GM18519 (cell line): ENCODE results near the gene TMEM88.
A peak's percentile ranks its signal among the peaks of the same experiment; 100 is the strongest.

Experiments
- ATAC-seq: cut with Tn5 transposase; IDR thresholded peaks from one replicate; pipeline ENCODE4 v1.9.1; 2021; ENCODE audit warnings: mild to moderate bottlenecking, moderate library complexity; ENCODE audit not compliant: unreplicated experiment, low FRiP score

TMEM88 gene

GRCh38 chr17:7843257-7843535 lies 11.7 kb upstream of the TMEM88 start:
- ATAC-seq = no peak

DNA sequence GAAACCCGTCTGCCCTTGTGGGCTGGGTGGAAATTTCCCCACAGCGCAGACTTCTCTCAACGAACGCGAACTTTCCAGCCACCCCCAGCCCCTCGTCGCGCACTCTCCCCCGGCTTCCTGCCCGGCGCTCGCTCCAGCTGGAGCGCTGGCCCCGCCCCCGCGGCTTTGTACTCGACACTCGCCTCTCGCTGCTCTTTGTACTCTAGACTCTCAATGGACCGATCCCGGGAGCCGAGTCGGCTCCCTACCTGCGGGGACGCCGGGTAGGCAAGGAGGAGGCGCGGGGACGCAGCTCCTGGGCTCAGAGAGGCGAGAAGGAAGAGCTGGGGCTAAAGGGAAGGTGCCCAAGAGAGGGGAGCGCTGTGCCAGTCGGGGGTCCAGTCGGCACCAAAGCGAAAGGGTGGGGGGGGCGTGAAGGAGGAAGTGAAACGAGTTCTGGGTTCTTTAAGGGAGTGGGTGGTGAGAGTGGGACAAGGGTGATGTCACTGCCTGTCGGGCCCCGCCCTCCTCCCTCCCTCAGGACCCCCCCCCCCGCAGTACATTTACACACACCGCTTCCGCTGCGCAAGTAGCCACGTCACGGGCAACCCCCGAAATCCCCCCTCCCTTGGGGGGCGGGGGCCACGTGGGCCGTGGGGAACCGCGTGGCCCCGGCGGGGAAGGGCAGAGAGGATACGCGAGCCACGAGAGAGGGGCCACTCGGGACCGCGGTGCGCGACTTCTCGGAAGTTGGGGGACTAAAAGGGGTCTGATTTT lies 11.2 kb upstream of the TMEM88 start:
- ATAC-seq = no peak

GRCh38 chr17:7844292-7845154 lies 10.3 kb upstream of the TMEM88 start:
- ATAC-seq = peak; percentile 43

- ATAC-seq = no peak
Measured at GRCh38 chr17:7845359-7846062, 9.4 kb upstream of the TMEM88 start.

GRCh38 chr17:7846063-7846735 lies 8.7 kb upstream of the TMEM88 start:
- ATAC-seq = no peak

GRCh38 chr17:7846765-7847661 lies 7.9 kb upstream of the TMEM88 start:
- no peak for ATAC-seq

- ATAC-seq = no peak
Measured at GRCh38 chr17:7848131-7848579, 6.7 kb upstream of the TMEM88 start.

GRCh38 chr17:7848739-7849129 lies 6.1 kb upstream of the TMEM88 start:
- ATAC-seq = no peak

- ATAC-seq = no peak
Measured at GRCh38 chr17:7849130-7849750, 5.6 kb upstream of the TMEM88 start.

GRCh38 chr17:7849751-7850504 lies 4.9 kb upstream of the TMEM88 start:
- ATAC-seq = no peak

DNA sequence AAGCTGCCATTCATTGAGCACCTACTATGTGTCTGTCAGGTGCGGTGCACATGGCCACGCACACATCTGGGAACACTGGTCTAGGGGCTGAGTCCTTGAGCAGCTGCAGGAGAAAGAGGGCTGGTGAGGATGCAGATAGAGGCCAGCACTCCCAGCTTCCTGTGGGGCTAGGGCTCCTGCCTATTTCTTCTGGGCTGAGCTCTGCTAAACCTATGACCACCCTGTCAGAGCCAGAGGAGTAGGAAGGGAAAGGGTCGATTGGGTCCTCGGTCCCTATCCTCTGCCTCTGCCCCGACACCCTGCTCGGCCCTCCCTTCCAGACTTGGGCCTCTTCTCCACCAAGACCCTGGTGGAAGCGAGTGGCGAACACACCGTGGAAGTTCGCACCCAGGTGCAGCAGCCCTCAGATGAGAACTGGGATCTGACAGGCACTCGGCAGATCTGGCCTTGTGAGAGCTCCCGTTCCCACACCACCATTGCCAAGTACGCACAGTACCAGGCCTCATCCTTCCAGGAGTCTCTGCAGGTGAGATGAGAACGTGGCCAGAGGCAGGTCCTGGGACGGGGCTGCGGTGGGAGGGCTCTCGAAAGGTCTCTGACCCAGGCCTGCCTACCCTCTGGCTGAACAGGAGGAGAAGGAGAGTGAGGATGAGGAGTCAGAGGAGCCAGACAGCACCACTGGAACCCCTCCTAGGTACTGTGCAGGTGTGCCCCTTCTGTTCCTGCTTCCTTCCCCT lies 4.0 kb upstream of the TMEM88 start:
- no peak for ATAC-seq

- ATAC-seq = peak; percentile 38
Measured at GRCh38 chr17:7851438-7852261, 3.2 kb upstream of the TMEM88 start.

DNA sequence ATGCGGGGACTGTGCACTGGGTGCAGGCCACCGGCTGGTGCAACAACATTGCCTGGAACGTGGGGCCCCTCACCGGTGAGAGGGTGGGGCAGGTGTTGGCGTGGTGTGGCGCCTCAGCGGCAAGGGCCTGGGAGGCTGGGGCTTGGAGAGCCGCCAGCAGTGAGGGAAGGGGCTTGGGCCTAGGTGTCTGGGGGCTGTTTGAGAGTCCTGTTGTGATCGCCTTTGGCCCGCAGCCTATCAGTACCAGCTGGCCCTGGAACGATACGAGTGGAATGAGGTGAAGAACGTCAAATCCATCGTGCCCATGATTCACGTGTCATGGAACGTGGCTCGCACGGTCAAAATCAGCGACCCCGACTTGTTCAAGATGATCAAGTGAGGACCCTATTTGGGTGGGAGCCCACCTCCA lies 2.6 kb upstream of the TMEM88 start:
- no peak for ATAC-seq

DNA sequence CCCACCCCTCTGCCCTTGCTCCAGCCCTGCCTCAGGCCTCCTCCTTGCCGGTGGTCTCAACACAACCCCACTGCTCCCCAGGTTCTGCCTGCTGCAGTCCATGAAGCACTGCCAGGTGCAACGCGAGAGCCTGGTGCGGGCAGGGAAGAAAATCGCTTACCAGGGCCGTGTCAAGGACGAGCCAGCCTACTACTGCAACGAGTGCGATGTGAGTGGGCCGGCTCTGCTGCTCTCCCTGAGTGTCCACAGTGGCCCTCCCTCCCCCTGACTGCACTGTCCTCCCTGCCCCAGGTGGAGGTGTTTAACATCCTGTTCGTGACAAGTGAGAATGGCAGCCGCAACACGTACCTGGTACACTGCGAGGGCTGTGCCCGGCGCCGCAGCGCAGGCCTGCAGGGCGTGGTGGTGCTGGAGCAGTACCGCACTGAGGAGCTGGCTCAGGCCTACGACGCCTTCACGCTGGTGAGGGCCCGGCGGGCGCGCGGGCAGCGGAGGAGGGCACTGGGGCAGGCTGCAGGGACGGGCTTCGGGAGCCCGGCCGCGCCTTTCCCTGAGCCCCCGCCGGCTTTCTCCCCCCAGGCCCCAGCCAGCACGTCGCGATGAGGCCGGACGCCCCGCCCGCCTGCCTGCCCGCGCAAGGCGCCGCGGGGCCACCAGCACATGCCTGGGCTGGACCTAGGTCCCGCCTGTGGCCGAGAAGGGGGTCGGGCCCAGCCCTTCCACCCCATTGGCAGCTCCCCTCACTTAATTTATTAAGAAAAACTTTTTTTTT lies 1.8 kb upstream of the TMEM88 start:
- ATAC-seq = no peak

DNA sequence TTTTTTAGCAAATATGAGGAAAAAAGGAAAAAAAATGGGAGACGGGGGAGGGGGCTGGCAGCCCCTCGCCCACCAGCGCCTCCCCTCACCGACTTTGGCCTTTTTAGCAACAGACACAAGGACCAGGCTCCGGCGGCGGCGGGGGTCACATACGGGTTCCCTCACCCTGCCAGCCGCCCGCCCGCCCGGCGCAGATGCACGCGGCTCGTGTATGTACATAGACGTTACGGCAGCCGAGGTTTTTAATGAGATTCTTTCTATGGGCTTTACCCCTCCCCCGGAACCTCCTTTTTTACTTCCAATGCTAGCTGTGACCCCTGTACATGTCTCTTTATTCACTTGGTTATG lies 1.2 kb upstream of the TMEM88 start:
- no peak for ATAC-seq

DNA sequence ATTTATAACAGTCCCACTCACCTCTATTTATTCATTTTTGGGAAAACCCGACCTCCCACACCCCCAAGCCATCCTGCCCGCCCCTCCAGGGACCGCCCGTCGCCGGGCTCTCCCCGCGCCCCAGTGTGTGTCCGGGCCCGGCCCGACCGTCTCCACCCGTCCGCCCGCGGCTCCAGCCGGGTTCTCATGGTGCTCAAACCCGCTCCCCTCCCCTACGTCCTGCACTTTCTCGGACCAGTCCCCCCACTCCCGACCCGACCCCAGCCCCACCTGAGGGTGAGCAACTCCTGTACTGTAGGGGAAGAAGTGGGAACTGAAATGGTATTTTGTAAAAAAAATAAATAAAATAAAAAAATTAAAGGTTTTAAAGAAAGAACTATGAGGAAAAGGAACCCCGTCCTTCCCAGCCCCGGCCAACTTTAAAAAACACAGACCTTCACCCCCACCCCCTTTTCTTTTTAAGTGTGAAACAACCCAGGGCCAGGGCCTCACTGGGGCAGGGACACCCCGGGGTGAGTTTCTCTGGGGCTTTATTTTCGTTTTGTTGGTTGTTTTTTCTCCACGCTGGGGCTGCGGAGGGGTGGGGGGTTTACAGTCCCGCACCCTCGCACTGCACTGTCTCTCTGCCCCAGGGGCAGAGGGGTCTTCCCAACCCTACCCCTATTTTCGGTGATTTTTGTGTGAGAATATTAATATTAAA lies 638 bp upstream of the TMEM88 start:
- ATAC-seq = no peak
